Endothelial cell of umbilical vein (primary cell): ENCODE measurements around the gene SRRD.

Experiments
- CTCF ChIP-seq, 2 donors: IDR thresholded peaks; 1 replicate in 1 of 2; 2 replicates in 1 of 2; pipeline ENCODE4 v1.5.1; 2011; ENCODE audit warnings: low read length in 2 of 2, mild to moderate bottlenecking in 2 of 2, moderate library complexity in 2 of 2, control low read depth in 1 of 2, inconsistent platforms in 1 of 2, low read depth in 1 of 2; ENCODE audit not compliant: insufficient read depth in 1 of 2; ENCODE audit errors: extremely low read depth in 1 of 2
- MYC ChIP-seq: IDR thresholded peaks from one replicate; pipeline ENCODE4 v1.6.1; 2011; ENCODE audit warnings: mild to moderate bottlenecking, low read depth, low read length
- POLR2A ChIP-seq: IDR thresholded peaks from 2 replicates; pipeline ENCODE4 v1.6.1; 2012; ENCODE audit warnings: low read depth, mild to moderate bottlenecking, control low read depth, low read length

DNA sequence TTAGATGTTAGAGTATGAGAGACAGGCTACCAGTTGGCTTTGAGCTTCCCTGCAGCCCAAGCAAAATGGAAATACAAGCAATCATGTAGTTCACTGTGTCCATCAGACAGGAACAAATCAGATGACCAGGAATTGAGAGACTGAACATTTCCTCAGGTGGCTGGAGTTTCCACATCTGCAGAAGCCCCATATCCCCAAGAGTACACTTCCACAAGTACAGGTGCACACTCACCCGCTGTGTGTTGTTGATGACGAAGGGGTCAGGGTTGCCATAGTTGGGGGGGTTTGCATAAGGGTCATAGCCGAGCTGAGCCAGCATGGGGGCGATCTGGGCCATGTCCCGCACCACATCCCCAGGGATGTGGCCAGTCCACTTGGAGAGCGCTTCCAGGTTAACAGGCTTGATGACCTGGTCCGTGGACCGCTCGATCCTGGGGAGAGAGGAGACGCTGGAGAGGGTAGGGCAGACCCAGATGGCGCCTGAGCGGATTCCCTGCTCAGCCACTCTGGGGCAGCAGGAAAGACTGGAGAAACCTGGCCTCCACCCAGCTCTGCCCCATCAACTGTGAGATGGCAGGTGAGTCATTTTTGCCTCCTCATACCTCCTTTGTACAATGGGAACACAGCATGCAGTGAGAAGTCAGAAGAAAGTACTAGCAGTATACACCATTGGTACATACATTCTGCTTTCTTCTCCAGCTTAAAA is 52.5 kb downstream of the SRRD start:
- no peak for TF ChIP-seq CTCF (IDR thresholded peaks at IDR 0.05; ENCODE audit: extremely low read depth in 1 of 2, insufficient read depth in 1 of 2, low read depth in 1 of 2, low read length in 2 of 2)
- no peak for TF ChIP-seq POLR2A
- no peak for TF ChIP-seq MYC
